ENCODE measurements around the gene SDHC.
"Not testable (repeated sequence)": the region's sequence is repeated elsewhere in the genome, so short reads cannot be mapped to it uniquely, and the experiment has no call there.

Gene SDHC

GRCh38 chr1:161373442-161373841 lies 59.3 kb downstream of the SDHC start:
- no peaks in the 10 kb centered on the region for H3K36me3 ChIP-seq (ENCODE audit: control insufficient read depth, insufficient read depth, low read length)
- H3K4me3 ChIP-seq (ENCODE audit: low read length): no peak overlapping the region
- no peak overlapping the region for H3K27ac ChIP-seq (ENCODE audit: low read depth, low read length)
- H3K4me1 ChIP-seq (ENCODE audit: control insufficient read depth, insufficient read depth, low read length): no peaks in the 10 kb centered on the region
- H3K9ac ChIP-seq (ENCODE audit: low read length): no peak overlapping the region
- no peaks in the 10 kb centered on the region for H3K27me3 ChIP-seq (ENCODE audit: control insufficient read depth, insufficient read depth, low read length)

DNA sequence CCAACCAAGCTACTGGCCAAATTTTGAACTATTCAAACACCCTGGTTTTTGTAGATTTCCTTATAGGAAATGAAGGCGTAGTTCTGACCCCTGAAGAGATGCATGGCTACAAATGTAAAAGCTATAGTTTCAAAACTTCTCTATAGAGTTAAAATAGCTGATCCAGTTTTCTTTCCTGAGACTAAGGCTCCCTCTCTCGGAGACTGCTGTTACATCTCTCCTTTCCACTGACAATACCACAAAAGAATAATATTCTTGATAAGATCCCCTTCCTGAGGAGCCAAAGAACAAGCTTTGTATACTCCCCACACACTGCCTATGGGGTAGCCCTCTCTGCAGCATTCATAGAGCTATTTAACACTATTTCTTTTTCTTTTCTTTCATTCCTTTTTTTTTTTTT lies 60.2 kb downstream of the SDHC start:
- Histone ChIP-seq H3K27ac (ENCODE audit: low read depth, low read length) (no peak overlapping the region), H3K4me1 (ENCODE audit: control insufficient read depth, insufficient read depth, low read length) (no peaks in the 10 kb centered on the region), H3K9ac (ENCODE audit: low read length) (no peak overlapping the region), H3K4me3 (ENCODE audit: low read length) (no peak overlapping the region), H3K36me3 (ENCODE audit: control insufficient read depth, insufficient read depth, low read length) (no peaks in the 10 kb centered on the region), H3K27me3 (ENCODE audit: control insufficient read depth, insufficient read depth, low read length) (no peaks in the 10 kb centered on the region)

DNA sequence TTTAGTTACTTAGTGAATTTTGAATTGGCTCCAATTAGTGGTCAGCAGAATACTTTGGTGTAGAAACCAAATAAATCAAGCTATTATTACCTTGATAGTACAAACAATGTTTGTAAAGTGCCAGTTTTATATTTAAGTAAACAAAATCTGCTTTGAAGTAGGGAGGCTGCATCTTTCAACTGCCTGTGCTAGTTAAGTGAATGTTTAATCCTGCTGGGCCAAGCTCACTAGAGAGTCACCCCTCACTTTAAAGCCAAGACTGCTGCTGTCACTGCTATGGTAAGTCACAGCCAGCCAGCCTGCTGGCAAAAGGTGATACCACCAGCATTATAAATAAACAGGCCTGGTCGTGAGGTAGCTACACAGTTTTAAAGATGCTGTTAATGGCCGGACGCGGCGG lies 63.8 kb downstream of the SDHC start:
- H3K27me3 ChIP-seq (ENCODE audit: control insufficient read depth, insufficient read depth, low read length): no peaks in the 10 kb centered on the region
- H3K36me3 ChIP-seq (ENCODE audit: control insufficient read depth, insufficient read depth, low read length): no peaks in the 10 kb centered on the region
- no peak overlapping the region for H3K9ac ChIP-seq (ENCODE audit: low read length)
- no peak overlapping the region for H3K27ac ChIP-seq (ENCODE audit: low read depth, low read length)
- H3K4me1 ChIP-seq (ENCODE audit: control insufficient read depth, insufficient read depth, low read length): peaks cover 3% of the 10 kb centered on the region
- H3K4me3 ChIP-seq (ENCODE audit: low read length): no peak overlapping the region

GRCh38 chr1:161379071-161379470 lies 64.9 kb downstream of the SDHC start:
- no peaks in the 10 kb centered on the region for H3K36me3 ChIP-seq (ENCODE audit: control insufficient read depth, insufficient read depth, low read length)
- H3K27ac ChIP-seq (ENCODE audit: low read depth, low read length): no peak overlapping the region
- H3K4me3 ChIP-seq (ENCODE audit: low read length): no peak overlapping the region
- peaks cover 3% of the 10 kb centered on the region for H3K4me1 ChIP-seq (ENCODE audit: control insufficient read depth, insufficient read depth, low read length)
- no peaks in the 10 kb centered on the region for H3K27me3 ChIP-seq (ENCODE audit: control insufficient read depth, insufficient read depth, low read length)
- H3K9ac ChIP-seq (ENCODE audit: low read length): no peak overlapping the region

GRCh38 chr1:161381707-161382106 lies 67.5 kb downstream of the SDHC start:
- no peak overlapping the region for H3K4me3 ChIP-seq (ENCODE audit: low read length)
- no peaks in the 10 kb centered on the region for H3K27me3 ChIP-seq (ENCODE audit: control insufficient read depth, insufficient read depth, low read length)
- peak overlapping the region; percentile 65 for H3K27ac ChIP-seq (ENCODE audit: low read depth, low read length)
- H3K36me3 ChIP-seq (ENCODE audit: control insufficient read depth, insufficient read depth, low read length): no peaks in the 10 kb centered on the region
- no peak overlapping the region for H3K9ac ChIP-seq (ENCODE audit: low read length)
- H3K4me1 ChIP-seq (ENCODE audit: control insufficient read depth, insufficient read depth, low read length): peaks cover 3% of the 10 kb centered on the region

- Histone ChIP-seq H3K27me3 (ENCODE audit: control insufficient read depth, insufficient read depth, low read length) (no peaks in the 10 kb centered on the region), H3K36me3 (ENCODE audit: control insufficient read depth, insufficient read depth, low read length) (no peaks in the 10 kb centered on the region), H3K4me1 (ENCODE audit: control insufficient read depth, insufficient read depth, low read length) (peaks cover 3% of the 10 kb centered on the region), H3K27ac (ENCODE audit: low read depth, low read length) (peak overlapping the region; percentile 2), H3K4me3 (ENCODE audit: low read length) (no peak overlapping the region), H3K9ac (ENCODE audit: low read length) (no peak overlapping the region)
Measured at GRCh38 chr1:161382214-161383019, 68.2 kb downstream of the SDHC start.

DNA sequence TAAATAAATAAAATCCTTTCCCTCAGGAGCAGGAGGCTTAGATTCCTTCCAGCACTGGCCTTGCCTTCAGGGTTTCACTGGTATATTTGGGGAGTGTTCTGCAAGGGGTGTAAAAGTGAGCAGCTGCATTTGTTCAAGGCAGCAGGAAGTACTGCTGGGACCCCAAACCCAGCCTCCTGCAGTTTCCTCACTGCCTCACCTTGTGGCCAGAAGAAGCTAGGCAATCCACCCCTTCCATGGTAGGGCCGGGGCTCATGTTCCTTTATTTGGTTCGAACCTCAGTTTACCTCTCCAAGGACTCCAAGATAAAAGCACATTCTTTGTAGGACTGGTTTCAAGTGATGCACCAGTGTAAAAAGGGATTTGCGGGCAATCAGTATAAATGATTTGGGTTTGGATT lies 74.5 kb downstream of the SDHC start:
- H3K27me3 ChIP-seq (ENCODE audit: control insufficient read depth, insufficient read depth, low read length): no peaks in the 10 kb centered on the region
- H3K4me1 ChIP-seq (ENCODE audit: control insufficient read depth, insufficient read depth, low read length): peaks cover 4% of the 10 kb centered on the region
- no peak overlapping the region for H3K4me3 ChIP-seq (ENCODE audit: low read length)
- H3K36me3 ChIP-seq (ENCODE audit: control insufficient read depth, insufficient read depth, low read length): no peaks in the 10 kb centered on the region
- H3K9ac ChIP-seq (ENCODE audit: low read length): no peak overlapping the region
- H3K27ac ChIP-seq (ENCODE audit: low read depth, low read length): no peak overlapping the region

GRCh38 chr1:161389158-161389557 lies 75.0 kb downstream of the SDHC start:
- H3K27me3 ChIP-seq (ENCODE audit: control insufficient read depth, insufficient read depth, low read length): not testable (repeated sequence)

DNA sequence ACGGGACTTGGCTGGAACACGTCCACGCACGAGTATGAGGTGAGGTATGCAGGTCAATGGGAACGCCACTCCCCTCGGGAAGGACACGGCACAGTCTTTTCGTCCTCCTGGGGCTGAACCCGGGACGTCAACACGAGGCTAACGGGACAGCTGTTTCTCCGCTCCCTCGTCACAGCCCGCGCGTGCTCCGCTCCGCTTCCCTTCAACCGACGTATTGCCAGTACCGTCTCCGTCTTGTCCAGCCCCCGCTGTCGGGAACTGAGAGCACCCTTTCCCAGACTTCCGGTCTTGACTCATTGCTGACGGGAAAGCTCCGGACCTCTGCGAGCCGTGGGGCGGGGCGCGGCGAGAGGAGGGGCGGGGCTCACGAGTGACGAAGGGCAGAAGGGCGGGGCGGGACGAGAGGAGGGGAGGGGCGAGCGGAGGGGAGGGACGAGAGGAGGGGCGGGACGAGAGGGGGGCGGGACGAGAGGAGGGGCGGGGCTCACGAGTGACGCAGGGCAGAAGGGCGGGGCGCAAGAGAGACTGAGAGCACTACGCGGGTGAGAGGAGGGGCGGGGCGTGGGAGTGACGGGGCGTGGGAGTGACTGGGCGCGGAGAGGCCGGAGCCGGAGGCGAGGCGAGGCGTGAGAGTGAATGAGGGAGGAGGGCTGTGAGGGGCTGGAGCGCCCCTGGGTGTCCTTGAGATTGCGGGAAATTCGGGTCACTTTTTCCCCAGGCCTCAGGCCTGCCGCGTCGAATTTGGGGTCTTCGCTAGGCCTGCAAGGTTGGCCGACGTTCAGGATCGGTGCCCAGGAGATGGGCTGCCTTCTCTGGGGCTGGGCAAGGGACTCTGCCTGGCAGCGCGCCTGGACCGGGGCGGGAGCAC lies 75.7 kb downstream of the SDHC start:
- Histone ChIP-seq H3K4me1 (ENCODE audit: control insufficient read depth, insufficient read depth, low read length) (peaks cover 4% of the 10 kb centered on the region), H3K27me3 (ENCODE audit: control insufficient read depth, insufficient read depth, low read length) (no peaks in the 10 kb centered on the region), H3K4me3 (ENCODE audit: low read length) (peak overlapping the region; percentile 88), H3K36me3 (ENCODE audit: control insufficient read depth, insufficient read depth, low read length) (no peaks in the 10 kb centered on the region), H3K27ac (ENCODE audit: low read depth, low read length) (peak overlapping the region; percentile 86), H3K9ac (ENCODE audit: low read length) (peak overlapping the region; percentile 84)

More at GRCh38 chr1:161389158-161389557, 75.0 kb downstream of the SDHC start:
- not testable (repeated sequence) for H3K4me1 ChIP-seq (ENCODE audit: control insufficient read depth, insufficient read depth, low read length); H3K36me3 ChIP-seq (ENCODE audit: control insufficient read depth, insufficient read depth, low read length); H3K9ac ChIP-seq (ENCODE audit: low read length)
- Histone ChIP-seq H3K27ac (ENCODE audit: low read depth, low read length) (peak overlapping the region; percentile 86), H3K4me3 (ENCODE audit: low read length) (peak overlapping the region; percentile 82)

DNA sequence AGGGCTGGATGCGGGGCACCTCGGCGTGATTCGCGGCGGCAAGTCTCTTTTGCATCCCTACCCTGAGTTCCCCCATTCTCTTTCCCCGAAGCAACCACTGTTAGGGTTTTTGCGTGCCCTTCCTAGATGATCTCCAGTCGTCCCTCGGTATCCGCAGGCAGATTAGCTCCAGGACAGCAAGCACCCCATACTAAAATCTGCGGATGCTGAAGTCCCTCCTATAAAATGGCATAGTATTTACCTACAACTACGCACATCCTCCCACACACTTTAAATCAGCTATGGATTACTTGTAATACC lies 76.3 kb downstream of the SDHC start:
- peak overlapping the region; percentile 85 for H3K27ac ChIP-seq (ENCODE audit: low read depth, low read length)
- H3K36me3 ChIP-seq (ENCODE audit: control insufficient read depth, insufficient read depth, low read length): no peaks in the 10 kb centered on the region
- H3K27me3 ChIP-seq (ENCODE audit: control insufficient read depth, insufficient read depth, low read length): no peaks in the 10 kb centered on the region
- H3K4me3 ChIP-seq (ENCODE audit: low read length): peak overlapping the region; percentile 88
- peak overlapping the region; percentile 84 for H3K9ac ChIP-seq (ENCODE audit: low read length)
- H3K4me1 ChIP-seq (ENCODE audit: control insufficient read depth, insufficient read depth, low read length): peaks cover 4% of the 10 kb centered on the region

GRCh38 chr1:161391136-161391535 lies 77.0 kb downstream of the SDHC start:
- H3K4me1 ChIP-seq (ENCODE audit: control insufficient read depth, insufficient read depth, low read length); H3K27me3 ChIP-seq (ENCODE audit: control insufficient read depth, insufficient read depth, low read length); H3K4me3 ChIP-seq (ENCODE audit: low read length); H3K36me3 ChIP-seq (ENCODE audit: control insufficient read depth, insufficient read depth, low read length); H3K9ac ChIP-seq (ENCODE audit: low read length); H3K27ac ChIP-seq (ENCODE audit: low read depth, low read length): not testable (repeated sequence)

- Histone ChIP-seq H3K9ac (ENCODE audit: low read length) (no peak overlapping the region), H3K4me3 (ENCODE audit: low read length) (no peak overlapping the region), H3K27me3 (ENCODE audit: control insufficient read depth, insufficient read depth, low read length) (no peaks in the 10 kb centered on the region), H3K4me1 (ENCODE audit: control insufficient read depth, insufficient read depth, low read length) (peaks cover 4% of the 10 kb centered on the region), H3K36me3 (ENCODE audit: control insufficient read depth, insufficient read depth, low read length) (no peaks in the 10 kb centered on the region), H3K27ac (ENCODE audit: low read depth, low read length) (no peak overlapping the region)
Measured at GRCh38 chr1:161391611-161392010, 77.4 kb downstream of the SDHC start.
